Measurements from ENCODE around the gene GTF2E1.

DNA sequence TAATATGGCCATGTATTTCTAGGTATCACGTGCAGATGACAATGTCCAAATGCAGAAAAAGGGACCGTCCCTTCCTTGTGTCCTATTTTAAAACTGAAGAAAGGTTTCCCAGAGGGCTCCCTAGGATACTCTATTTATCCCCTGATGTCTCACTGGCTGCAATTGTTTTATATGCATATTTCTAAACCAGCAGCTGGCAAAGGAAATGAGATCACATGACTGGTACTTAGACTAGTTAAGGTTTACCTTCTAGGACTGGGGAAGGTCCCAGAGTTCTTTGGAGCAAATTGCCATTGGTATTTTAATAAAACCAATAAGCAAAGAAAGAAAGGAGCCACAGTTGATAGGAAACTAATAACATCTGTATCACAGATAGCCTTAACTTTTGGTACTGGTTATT is 29.5 kb downstream of the GTF2E1 start:
- TF ChIP-seq, protein P1, sequence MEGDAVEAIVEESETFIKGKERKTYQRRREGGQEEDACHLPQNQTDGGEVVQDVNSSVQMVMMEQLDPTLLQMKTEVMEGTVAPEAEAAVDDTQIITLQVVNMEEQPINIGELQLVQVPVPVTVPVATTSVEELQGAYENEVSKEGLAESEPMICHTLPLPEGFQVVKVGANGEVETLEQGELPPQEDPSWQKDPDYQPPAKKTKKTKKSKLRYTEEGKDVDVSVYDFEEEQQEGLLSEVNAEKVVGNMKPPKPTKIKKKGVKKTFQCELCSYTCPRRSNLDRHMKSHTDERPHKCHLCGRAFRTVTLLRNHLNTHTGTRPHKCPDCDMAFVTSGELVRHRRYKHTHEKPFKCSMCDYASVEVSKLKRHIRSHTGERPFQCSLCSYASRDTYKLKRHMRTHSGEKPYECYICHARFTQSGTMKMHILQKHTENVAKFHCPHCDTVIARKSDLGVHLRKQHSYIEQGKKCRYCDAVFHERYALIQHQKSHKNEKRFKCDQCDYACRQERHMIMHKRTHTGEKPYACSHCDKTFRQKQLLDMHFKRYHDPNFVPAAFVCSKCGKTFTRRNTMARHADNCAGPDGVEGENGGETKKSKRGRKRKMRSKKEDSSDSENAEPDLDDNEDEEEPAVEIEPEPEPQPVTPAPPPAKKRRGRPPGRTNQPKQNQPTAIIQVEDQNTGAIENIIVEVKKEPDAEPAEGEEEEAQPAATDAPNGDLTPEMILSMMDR (IDR thresholded peaks at IDR 0.05) = no peak
- no peak for TF ChIP-seq POLR2A (IDR thresholded peaks at IDR 0.05)

Measured in thyroid gland (tissue), 4 donors.